NCI-H748 (cell line): ENCODE results near the gene CYFIP1.

ENCODE experiments used
- DNase-seq: peaks from one replicate; lab custom pipeline; 2025; ENCODE audit not compliant: unreplicated experiment; lab: John Stamatoyannopoulos, UW

CYFIP1 gene

GRCh38 chr15:22968366-22968765, 11.8 kb downstream of the CYFIP1 start:
- no peak for DNase-seq

- DNase-seq, result no peak
These were observed 12.9 kb downstream of the CYFIP1 start for GRCh38 chr15:22967084-22967770.

- DNase-seq, result no peak
These were observed 13.7 kb downstream of the CYFIP1 start for GRCh38 chr15:22966321-22967083.

- DNase-seq, result no peak
These were observed 16.5 kb downstream of the CYFIP1 start for GRCh38 chr15:22963641-22964040.

- no peak for DNase-seq
These were observed 17.6 kb downstream of the CYFIP1 start for GRCh38 chr15:22962611-22963010.

GRCh38 chr15:22961762-22962161, 18.4 kb downstream of the CYFIP1 start:
- DNase-seq, result no peak

GRCh38 chr15:22960556-22960955, 19.6 kb downstream of the CYFIP1 start:
- no peak for DNase-seq

- DNase-seq, result no peak
These were observed 20.0 kb downstream of the CYFIP1 start for GRCh38 chr15:22960126-22960525.

- no peak for DNase-seq
These were observed 20.7 kb downstream of the CYFIP1 start for GRCh38 chr15:22959321-22960101.

GRCh38 chr15:22958487-22959280, 21.5 kb downstream of the CYFIP1 start:
- no peak for DNase-seq

GRCh38 chr15:22956978-22957260, 23.2 kb downstream of the CYFIP1 start:
- DNase-seq, result no peak

GRCh38 chr15:22956257-22956977, 23.8 kb downstream of the CYFIP1 start:
- DNase-seq, result no peak

- DNase-seq, result no peak
These were observed 24.5 kb downstream of the CYFIP1 start for GRCh38 chr15:22955544-22956119.

- DNase-seq, result no peak
These were observed 25.2 kb downstream of the CYFIP1 start for GRCh38 chr15:22954798-22955543.

- DNase-seq, result no peak
These were observed 25.8 kb downstream of the CYFIP1 start for GRCh38 chr15:22954326-22954725.

- DNase-seq, result no peak
These were observed 27.2 kb downstream of the CYFIP1 start for GRCh38 chr15:22952796-22953579.

GRCh38 chr15:22951381-22952280, 28.5 kb downstream of the CYFIP1 start:
- DNase-seq, result no peak

- DNase-seq, result no peak
These were observed 29.2 kb downstream of the CYFIP1 start for GRCh38 chr15:22951031-22951380.
